HG03354 (cell line): ENCODE data around the gene RTN4R.

Experiments used
- ATAC-seq: cut with Tn5 transposase; IDR thresholded peaks from one replicate; pipeline ENCODE4 v1.9.1; 2021; ENCODE audit warnings: mild to moderate bottlenecking; ENCODE audit not compliant: unreplicated experiment, poor library complexity, severe bottlenecking

The RTN4R gene

DNA sequence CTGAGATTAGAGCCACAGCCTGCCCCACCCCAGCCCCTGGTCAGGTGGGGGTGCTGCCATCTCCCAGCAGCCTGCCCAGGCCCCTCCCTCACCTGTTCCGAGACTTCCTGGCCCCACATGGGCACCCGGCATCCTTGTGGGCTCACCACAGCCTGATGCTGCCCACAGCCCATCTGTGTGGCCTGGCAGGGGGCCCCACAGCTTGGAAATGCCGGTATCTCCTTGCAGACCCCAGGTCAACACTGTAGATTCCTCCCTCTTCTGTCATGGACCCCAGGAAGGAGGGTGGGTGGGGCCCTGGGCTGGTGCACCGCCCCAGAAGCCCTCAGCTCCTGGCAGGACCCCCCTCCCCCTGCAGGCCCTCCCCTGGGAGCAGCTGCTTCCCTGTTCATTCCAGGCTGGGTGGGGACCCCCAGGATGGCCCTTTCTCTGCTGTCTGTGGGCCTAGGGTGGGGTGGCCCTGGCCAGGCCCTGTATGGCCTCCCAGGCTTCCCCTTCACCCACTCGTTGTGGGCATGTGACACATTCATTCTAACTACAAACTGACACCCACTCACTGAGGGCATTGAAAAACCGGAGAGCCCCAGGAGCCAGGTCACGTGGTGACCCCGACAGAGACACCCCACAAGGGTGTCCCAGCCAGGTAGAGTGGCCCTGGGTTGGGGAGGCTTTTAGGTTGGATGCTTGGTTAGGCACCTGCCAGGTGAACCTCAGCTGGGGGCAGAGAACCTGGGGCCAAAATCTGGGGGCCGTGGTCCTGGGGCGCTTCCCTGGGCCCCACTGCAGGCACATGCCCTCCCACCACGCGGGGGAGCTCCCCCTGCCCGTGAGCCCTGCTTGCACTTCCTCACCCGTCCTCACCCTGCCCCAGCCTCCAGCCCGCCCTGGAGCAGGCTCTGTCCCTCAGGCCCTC, 73.2 kb downstream of the RTN4R start:
- no peak for ATAC-seq

DNA sequence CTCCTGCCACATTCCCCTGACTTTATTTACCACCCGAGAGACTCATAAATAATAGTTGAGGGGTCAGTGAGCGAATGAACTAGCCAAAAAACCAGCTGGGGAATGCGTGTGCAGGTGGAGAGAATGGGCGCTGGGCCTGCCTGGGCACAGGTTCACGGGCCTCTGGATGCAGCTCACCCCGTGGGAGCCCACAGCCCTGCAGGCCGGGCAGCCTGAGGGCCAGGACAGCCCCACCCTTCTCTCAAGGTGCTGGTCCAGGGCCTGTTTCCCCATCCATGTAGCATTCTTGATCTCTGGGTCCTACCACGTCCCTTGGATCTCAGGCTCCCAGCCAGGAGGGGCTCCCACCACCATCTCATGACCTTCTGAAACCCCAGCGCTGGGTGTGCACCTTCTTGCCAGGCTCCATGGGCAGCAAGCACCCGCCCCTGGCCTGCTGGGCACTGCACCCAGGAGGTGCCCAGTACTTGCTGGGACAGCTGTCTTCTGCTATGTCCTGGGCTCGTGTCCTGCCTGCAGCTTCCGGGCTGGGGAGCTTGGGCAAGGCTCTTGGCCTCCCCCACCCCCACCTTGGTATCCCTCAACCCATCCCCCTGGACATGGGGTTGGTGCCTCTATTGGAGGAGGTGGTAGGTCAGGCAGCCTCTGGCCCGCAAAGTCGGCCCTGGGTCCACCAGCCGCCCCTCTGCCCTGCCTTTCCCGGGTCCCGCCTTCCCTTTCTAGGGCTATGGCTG, 74.2 kb downstream of the RTN4R start:
- ATAC-seq, result no peak

DNA sequence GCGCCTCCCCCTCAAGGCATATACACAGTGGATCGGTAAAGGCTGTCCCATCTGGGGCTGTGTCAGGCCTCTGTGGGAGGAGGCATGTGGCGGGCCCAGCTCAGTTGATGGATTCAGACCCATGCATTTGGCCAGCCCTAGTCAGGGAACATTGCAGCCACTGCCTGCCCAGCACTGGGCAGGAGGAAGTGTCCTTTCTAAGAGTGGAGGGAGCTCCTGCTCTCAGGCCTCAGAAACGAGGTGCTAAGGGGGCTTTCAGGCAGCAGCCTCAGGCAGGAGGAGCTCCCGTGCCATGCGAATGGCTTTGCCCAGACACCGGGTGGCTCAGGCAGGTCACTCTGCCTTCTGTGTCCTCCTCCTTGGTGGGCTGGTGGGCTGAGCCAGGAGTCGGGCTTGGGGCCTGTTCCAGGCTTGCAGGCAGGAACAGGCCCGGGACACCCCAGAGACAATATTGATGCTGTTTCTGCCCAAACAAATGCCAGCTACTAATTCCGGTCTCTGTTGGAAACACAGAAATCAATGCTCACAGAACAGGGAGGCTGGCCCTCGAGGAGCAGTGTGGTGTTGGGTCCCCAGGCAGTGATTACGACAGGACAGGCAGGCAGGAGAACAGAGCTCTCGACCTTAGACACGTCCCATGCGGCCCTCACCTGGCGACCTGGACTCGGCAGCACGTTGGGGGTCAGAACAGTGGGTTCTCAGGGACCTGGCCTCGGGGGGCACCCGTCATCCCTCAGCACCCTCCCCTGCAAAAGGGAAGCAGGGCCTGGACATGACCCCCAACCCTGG, 75.0 kb downstream of the RTN4R start:
- ATAC-seq, result no peak

DNA sequence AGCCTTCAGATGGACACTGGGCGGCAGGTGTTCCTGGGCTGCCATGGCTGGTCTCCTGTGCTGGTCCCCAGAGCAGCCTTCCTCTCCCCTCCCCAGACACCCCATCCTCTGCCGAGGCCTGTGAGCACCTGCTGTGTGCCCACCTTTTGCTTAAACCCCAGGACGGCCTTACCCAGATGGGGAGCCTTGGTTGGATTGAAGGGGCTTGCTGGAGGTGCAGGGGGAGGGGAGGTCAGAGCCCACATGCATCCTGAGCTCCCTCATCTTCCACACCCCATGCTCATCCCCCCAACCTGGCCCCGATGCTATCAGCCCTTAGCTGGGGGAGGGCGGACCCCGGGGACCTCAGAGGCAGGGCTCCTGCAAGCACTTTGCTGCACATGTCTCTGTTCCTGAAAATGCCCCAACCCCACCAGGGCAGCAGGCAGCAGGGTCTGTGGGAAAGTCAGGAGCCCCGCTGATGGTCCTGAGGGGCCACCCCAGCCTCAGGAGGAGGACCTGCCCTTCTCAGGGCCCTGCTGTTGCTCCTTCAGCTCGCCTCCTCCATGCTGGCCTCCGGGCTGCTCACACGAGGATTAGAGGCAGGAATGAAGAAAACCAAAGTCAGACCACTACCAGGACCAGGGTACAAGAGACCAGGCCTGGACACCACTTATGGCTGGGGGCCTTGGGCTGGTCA, 75.7 kb downstream of the RTN4R start:
- ATAC-seq, result no peak

DNA sequence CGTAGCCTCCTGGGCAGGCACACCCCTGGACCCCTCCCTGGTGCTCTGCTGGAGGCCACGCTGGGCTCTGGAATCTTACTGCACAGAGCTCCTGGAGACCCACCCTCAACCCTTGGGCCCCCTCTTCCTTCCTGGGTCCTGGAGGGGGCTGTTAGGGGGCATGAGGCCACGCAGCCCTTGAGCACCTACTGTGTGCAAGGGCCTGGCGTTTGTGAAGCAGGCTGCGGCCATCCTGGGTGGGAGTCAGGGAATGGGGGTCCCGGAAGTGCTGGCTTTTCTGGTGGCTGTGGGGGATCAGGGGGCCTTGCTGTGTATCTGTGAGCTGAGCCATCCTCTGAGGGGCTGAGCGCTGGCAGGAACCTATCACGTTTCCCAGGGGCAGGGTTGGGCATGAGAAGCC, 76.3 kb downstream of the RTN4R start:
- no peak for ATAC-seq
